ENCODE measurements around the gene TTC32. TPM values are rescaled to one million over a fixed set of nuclear protein-coding genes. Genes with fewer than 3 reads are reported as not detected.

TTC32 gene
- total and polyA plus RNA-seq, 8 donors, result 6.6 to 42.7 (median 32.8) TPM

- no peak for TF ChIP-seq CTCF (IDR thresholded peaks at IDR 0.05)
- H3K27ac ChIP-seq, result no peak overlapping the region
- ATAC-seq (no peak), DNase-seq (no peak)
- H3K4me1 ChIP-seq, result peaks cover 6 to 17% of the 10 kb centered on the region in 2 donors
- no peak overlapping the region for H3K4me3 ChIP-seq
- intact Hi-C loops (cut with DNase I), result loop anchor here in 1 of 2 donors (10.0 kb wide), 2 partner anchors 502 to 1352 kb away; no protein-coding TSS in a partner anchor
- H3K9me3 ChIP-seq, result no peaks in the 10 kb centered on the region
- H3K27me3 ChIP-seq, result peaks cover 0 to 26% of the 10 kb centered on the region in 2 donors
- no peaks in the 10 kb centered on the region for H3K36me3 ChIP-seq
Observed at GRCh38 chr2:19866771-19867170, 35.0 kb downstream of the TTC32 start.

GRCh38 chr2:19865151-19865550 is 36.6 kb downstream of the TTC32 start:
- peaks cover 0 to 26% of the 10 kb centered on the region in 2 donors for H3K27me3 ChIP-seq
- no peak for TF ChIP-seq CTCF (IDR thresholded peaks at IDR 0.05)
- ATAC-seq, result no peak
- H3K27ac ChIP-seq, result no peak overlapping the region
- H3K9me3 ChIP-seq, result no peaks in the 10 kb centered on the region
- no peaks in the 10 kb centered on the region for H3K36me3 ChIP-seq
- peaks cover 6 to 17% of the 10 kb centered on the region in 2 donors for H3K4me1 ChIP-seq
- no peak overlapping the region for H3K4me3 ChIP-seq
- no peak for DNase-seq
- intact Hi-C loops (cut with DNase I), result loop anchor here in 1 of 2 donors (10.0 kb wide), 2 partner anchors 500 to 1350 kb away; no protein-coding TSS in a partner anchor

- DNase-seq (peak in 1 of 4 donors; percentile 57), ATAC-seq (no peak)
- no peak overlapping the region for H3K4me3 ChIP-seq
- no peak for TF ChIP-seq CTCF (IDR thresholded peaks at IDR 0.05)
- peaks cover 0 to 26% of the 10 kb centered on the region in 2 donors for H3K27me3 ChIP-seq
- no peak overlapping the region for H3K27ac ChIP-seq
- peaks cover 6 to 17% of the 10 kb centered on the region in 2 donors for H3K4me1 ChIP-seq
- H3K9me3 ChIP-seq, result no peaks in the 10 kb centered on the region
- no peaks in the 10 kb centered on the region for H3K36me3 ChIP-seq
- intact Hi-C loops (cut with DNase I), result loop anchor here in 1 of 2 donors (10.0 kb wide), 2 partner anchors 500 to 1350 kb away; no protein-coding TSS in a partner anchor
Observed at GRCh38 chr2:19864381-19864780, 37.4 kb downstream of the TTC32 start.

GRCh38 chr2:19863303-19864041 is 38.3 kb downstream of the TTC32 start:
- Histone ChIP-seq H3K27ac (no peak overlapping the region), H3K4me1 (peaks cover 2 to 11% of the 10 kb centered on the region in 2 donors), H3K36me3 (no peaks in the 10 kb centered on the region), H3K27me3 (peaks cover 0 to 17% of the 10 kb centered on the region in 2 donors), H3K9me3 (no peaks in the 10 kb centered on the region), H3K4me3 (no peak overlapping the region)
- intact Hi-C loops (cut with DNase I), result loop anchor here in 1 of 2 donors (10.0 kb wide), 2 partner anchors 499 to 1349 kb away; no protein-coding TSS in a partner anchor
- peak; percentile 95 to 96 for TF ChIP-seq CTCF (IDR thresholded peaks at IDR 0.05)
- ATAC-seq, result peak; percentile 95
- DNase-seq, result peak; percentile 59 to 95 (median 70)

- Histone ChIP-seq H3K4me3 (no peak overlapping the region), H3K36me3 (no peaks in the 10 kb centered on the region), H3K27ac (no peak overlapping the region), H3K4me1 (peaks cover 0 to 6% of the 10 kb centered on the region in 2 donors), H3K9me3 (no peaks in the 10 kb centered on the region), H3K27me3 (peaks cover 0 to 9% of the 10 kb centered on the region in 2 donors)
- no peak for ATAC-seq
- intact Hi-C loops (cut with DNase I), result loop anchor here in 1 of 2 donors (10.0 kb wide), 2 partner anchors 497 to 1347 kb away; no protein-coding TSS in a partner anchor
- TF ChIP-seq CTCF (IDR thresholded peaks at IDR 0.05), result no peak
- no peak for DNase-seq
Observed at GRCh38 chr2:19861813-19862212, 40.0 kb downstream of the TTC32 start.

Measured in left lung (tissue), 10 donors.